HepG2 (cell line): Measurements from ENCODE around the gene CLCNKA. TPM values are rescaled to one million over a fixed set of nuclear protein-coding genes. Genes with fewer than 3 reads are reported as not detected.

Source experiments
- ATAC-seq: fragments of 200-7000 bp; cut with Tn5 transposase; 3 replicates; pipeline ENCODE4 v1.9.1; 2020; ENCODE audit warnings: mild to moderate bottlenecking, moderate library complexity
- BruUV-seq: library from RNA; stranded (reverse); fragments of 400-500 nt; replicated peaks from 2 replicates; lab custom pipeline; 2021; lab: Mats Ljungman, UMichigan
- CTCF ChIA-PET: fragments of 300-600 bp; formaldehyde crosslinking; extraction: SDS; loops from one replicate; lab custom pipeline; 2021; ENCODE audit warnings: low total read pairs, inconsistent platforms, low intra/inter-chr PET ratio; lab: Yijun Ruan, JAX
- POLR2A ChIA-PET: fragments of 350-600 bp; sonication (Branson Sonifier 250); formaldehyde crosslinking; loops from one replicate; lab custom pipeline; 2020; ENCODE audit warnings: antibody characterized with exemption, inconsistent platforms; lab: Yijun Ruan, JAX
- DNase-seq: peaks from one replicate; pipeline ENCODE4 v3.0.0-alpha.2; 2015; ENCODE audit warnings: low spot score
- FAIRE-seq: peaks from 3 replicates; lab custom pipeline; 2011; peaks lifted over from hg19 to GRCh38; lab: Jason Lieb, UNC
- H2AFZ ChIP-seq: one replicate; pipeline ENCODE4 v1.6.1; 2011; ENCODE audit warnings: low read length, inconsistent platforms
- H3K27ac ChIP-seq: fragments of 300-600 bp; 3 replicates; pipeline ENCODE4 v1.8.0; 2011; ENCODE audit warnings: mixed run types, mild to moderate bottlenecking, mixed read lengths, low read length, inconsistent platforms; ENCODE audit not compliant: insufficient read depth; ENCODE audit errors: extremely low read length
- H3K27me3 ChIP-seq, 2 experiments: fragments of 200-600 bp in 1 of 2; 2 replicates in 1 of 2; 3 replicates in 1 of 2; pipeline versions ENCODE4 v1.6.0 to v1.8.0; 2011; ENCODE audit warnings: low read length in 2 of 2, mild to moderate bottlenecking in 2 of 2, moderate library complexity in 2 of 2, inconsistent platforms in 1 of 2; ENCODE audit not compliant: insufficient read depth in 2 of 2, control insufficient read depth in 1 of 2
- H3K36me3 ChIP-seq, 2 experiments: fragments of 200-600 bp in 1 of 2; replicated peaks in 1 of 2; 2 replicates in 1 of 2; 3 replicates in 1 of 2; pipeline versions ENCODE4 v1.5.1 to v1.8.0; 2011; ENCODE audit warnings: low read length in 2 of 2, inconsistent platforms in 1 of 2; ENCODE audit not compliant: insufficient read depth in 2 of 2, control insufficient read depth in 1 of 2
- H3K4me1 ChIP-seq: 2 replicates; pipeline ENCODE4 v1.5.1; 2012; ENCODE audit warnings: low read length, inconsistent platforms; ENCODE audit not compliant: insufficient read depth
- H3K4me2 ChIP-seq: 2 replicates; pipeline ENCODE4 v1.6.0; 2011; ENCODE audit warnings: low read depth, low read length, inconsistent platforms
- H3K4me3 ChIP-seq, 3 experiments: fragments of 200-600 bp in 1 of 3; sonication (generic), shearing (Covaris generic) in 1 of 3; replicated peaks in 1 of 3; 2 replicates each; pipeline ENCODE4 v1.5.1; 2011 to 2016; ENCODE audit warnings: low read length in 3 of 3, inconsistent platforms in 2 of 3, low read depth in 2 of 3, mild to moderate bottlenecking in 2 of 3, control low read depth in 1 of 3, mixed read lengths in 1 of 3; ENCODE audit not compliant: insufficient read depth in 1 of 3
- H3K79me2 ChIP-seq: one replicate; pipeline ENCODE4 v1.6.1; 2011; ENCODE audit warnings: low read length, inconsistent platforms; ENCODE audit not compliant: insufficient read depth
- H3K9ac ChIP-seq: 2 replicates; pipeline ENCODE4 v1.6.0; 2011; ENCODE audit warnings: mild to moderate bottlenecking, low read depth, low read length, inconsistent platforms; ENCODE audit not compliant: insufficient read depth
- H3K9me3 ChIP-seq: 2 replicates; pipeline ENCODE4 v1.5.1; 2012; ENCODE audit warnings: mild to moderate bottlenecking, low read length
- H4K20me1 ChIP-seq: 2 replicates; pipeline ENCODE4 v1.6.0; 2011; ENCODE audit warnings: inconsistent platforms, mild to moderate bottlenecking, low read length, moderate library complexity; ENCODE audit not compliant: insufficient read depth
- ATM ChIP-seq: fragments of 450-650 bp; IDR thresholded peaks from 2 replicates; pipeline ENCODE4 v1.7.1; 2017; ENCODE audit warnings: mild to moderate bottlenecking, borderline replicate concordance
- FLYWCH1 ChIP-seq: sonication (generic); formaldehyde crosslinking; IDR thresholded peaks from 2 replicates; pipeline ENCODE4 v1.8.1; 2023; ENCODE audit warnings: mild to moderate bottlenecking, missing genetic modification reagents
- FOXP1 ChIP-seq, 2 experiments: fragments of 450-650 bp in 1 of 2; IDR thresholded peaks; 2 replicates each; pipeline ENCODE4 v1.6.1; 2017 to 2018; ENCODE audit warnings: antibody characterized with exemption in 1 of 2
- HIVEP1 ChIP-seq: sonication (generic); formaldehyde crosslinking; IDR thresholded peaks from 2 replicates; pipeline ENCODE4 v1.4.0; 2020; ENCODE audit warnings: mild to moderate bottlenecking, missing genetic modification reagents
- MAZ ChIP-seq, 2 experiments: sonication (generic) in 1 of 2; formaldehyde crosslinking in 1 of 2; IDR thresholded peaks; 2 replicates each; pipeline versions ENCODE4 v1.5.0 to v1.6.1; 2012 to 2020; ENCODE audit warnings: low read depth in 2 of 2, mild to moderate bottlenecking in 2 of 2, borderline replicate concordance in 1 of 2, improper control_type of control experiment in 1 of 2, low read length in 1 of 2, missing genetic modification reagents in 1 of 2, moderate library complexity in 1 of 2
- PITX1 ChIP-seq: sonication (generic); formaldehyde crosslinking; IDR thresholded peaks from 2 replicates; pipeline ENCODE4 v1.5.1; 2020; ENCODE audit warnings: mild to moderate bottlenecking, missing genetic modification reagents
- POLR2AphosphoS5 ChIP-seq: IDR thresholded peaks from 2 replicates; pipeline ENCODE4 v1.6.1; 2012; ENCODE audit warnings: low read depth, low read length
- SIN3A ChIP-seq: IDR thresholded peaks from 2 replicates; pipeline ENCODE4 v1.6.1; 2011; ENCODE audit warnings: low read depth, mild to moderate bottlenecking, control low read depth, low read length, borderline replicate concordance
- SP4 ChIP-seq: sonication (generic); formaldehyde crosslinking; IDR thresholded peaks from 2 replicates; pipeline ENCODE4 v1.8.1; 2023; ENCODE audit warnings: mild to moderate bottlenecking, missing genetic modification reagents
- SRSF4 ChIP-seq: fragments of 200-400 bp; formaldehyde crosslinking; IDR thresholded peaks from one replicate; pipeline ENCODE4 v1.6.1; 2018; ENCODE audit warnings: mild to moderate bottlenecking, low read depth, low read length, moderate library complexity; ENCODE audit not compliant: poor library complexity, severe bottlenecking
- TBP ChIP-seq: sonication (generic); formaldehyde crosslinking; IDR thresholded peaks from 2 replicates; pipeline ENCODE4 v1.5.0; 2020; ENCODE audit warnings: missing genetic modification reagents
- ZFP90 ChIP-seq: sonication (generic); formaldehyde crosslinking; IDR thresholded peaks from 2 replicates; pipeline ENCODE4 v1.8.0; 2022; ENCODE audit warnings: missing genetic modification reagents, mild to moderate bottlenecking, inconsistent platforms, borderline replicate concordance
- ZFY ChIP-seq: sonication (generic); formaldehyde crosslinking; IDR thresholded peaks from 2 replicates; pipeline ENCODE4 v1.4.0; 2020; ENCODE audit warnings: missing genetic modification reagents
- ZNF432 ChIP-seq: sonication (generic); formaldehyde crosslinking; IDR thresholded peaks from 2 replicates; pipeline ENCODE4 v1.5.0; 2020; ENCODE audit warnings: missing genetic modification reagents, mild to moderate bottlenecking, borderline replicate concordance
- ZNF781 ChIP-seq: sonication (generic); formaldehyde crosslinking; IDR thresholded peaks from 2 replicates; pipeline ENCODE4 v1.5.1; 2020; ENCODE audit warnings: borderline replicate concordance, mild to moderate bottlenecking, missing genetic modification reagents; ENCODE audit errors: not compliant biosample characterization
- WGBS: methylation state at CpG from one replicate; pipeline ENCODE4 v1.1.6; 2017; ENCODE audit warnings: low lambda C conversion rate; 5-methylcytosine and 5-hydroxymethylcytosine counted together
- in situ Hi-C: cut with HindIII; loops from 2 replicates; pipeline ENCODE4 v1.10.0; 2017; ENCODE audit warnings: low pct_unique_long_range_greater_than_20kb; ENCODE audit not compliant: extremely low pct_ligation_motif_present
- intact Hi-C: fragments of 100-400 bp; cut with micrococcal nuclease; formaldehyde crosslinking; loops from one replicate; pipeline ENCODE4 v1.10.0; 2022; ENCODE audit not compliant: unreplicated experiment
- polyA plus RNA-seq, 8 experiments: library from polyadenylated mRNA; depleted of rRNA in 3 of 8; stranded (reverse) in 7 of 8; unstranded in 1 of 8; fragments of >200 nt; fragmentation: Illumina TruSeq in 4 of 8; extraction: Trizol in 4 of 8; gene quantifications; 2 replicates each; pipeline versions ENCODE4 v1.2.1 to v1.2.3, GENCODE V29; 2011 to 2016; ENCODE audit warnings: low read depth in 4 of 8, missing spikeins in 1 of 8, mixed read lengths in 1 of 8; ENCODE audit not compliant: insufficient read depth in 1 of 8
- total RNA-seq, 5 experiments: library from RNA; depleted of rRNA; stranded (reverse); fragments of >200 nt; fragmentation: Illumina TruSeq; extraction: Trizol; gene quantifications; 2 replicates each; pipeline ENCODE4 v1.2.3, GENCODE V29; 2016; ENCODE audit warnings: low read depth in 1 of 5
- TF ChIP-seq, protein P1 (sequence below): fragments of 450-650 bp; IDR thresholded peaks from 2 replicates; pipeline ENCODE4 v1.6.1; 2017
- TF ChIP-seq, protein P2 (sequence below): sonication (generic); formaldehyde crosslinking; IDR thresholded peaks from 2 replicates; pipeline ENCODE4 v1.9.0; 2021; ENCODE audit warnings: missing genetic modification reagents, mild to moderate bottlenecking, borderline replicate concordance

The CLCNKA gene
- total and polyA plus RNA-seq, 2 of the 13 experiments (the other 11 are each of a cell fraction or from before 2014, with no cell fraction given) = 0.03 TPM; not detected in 1

DNA sequence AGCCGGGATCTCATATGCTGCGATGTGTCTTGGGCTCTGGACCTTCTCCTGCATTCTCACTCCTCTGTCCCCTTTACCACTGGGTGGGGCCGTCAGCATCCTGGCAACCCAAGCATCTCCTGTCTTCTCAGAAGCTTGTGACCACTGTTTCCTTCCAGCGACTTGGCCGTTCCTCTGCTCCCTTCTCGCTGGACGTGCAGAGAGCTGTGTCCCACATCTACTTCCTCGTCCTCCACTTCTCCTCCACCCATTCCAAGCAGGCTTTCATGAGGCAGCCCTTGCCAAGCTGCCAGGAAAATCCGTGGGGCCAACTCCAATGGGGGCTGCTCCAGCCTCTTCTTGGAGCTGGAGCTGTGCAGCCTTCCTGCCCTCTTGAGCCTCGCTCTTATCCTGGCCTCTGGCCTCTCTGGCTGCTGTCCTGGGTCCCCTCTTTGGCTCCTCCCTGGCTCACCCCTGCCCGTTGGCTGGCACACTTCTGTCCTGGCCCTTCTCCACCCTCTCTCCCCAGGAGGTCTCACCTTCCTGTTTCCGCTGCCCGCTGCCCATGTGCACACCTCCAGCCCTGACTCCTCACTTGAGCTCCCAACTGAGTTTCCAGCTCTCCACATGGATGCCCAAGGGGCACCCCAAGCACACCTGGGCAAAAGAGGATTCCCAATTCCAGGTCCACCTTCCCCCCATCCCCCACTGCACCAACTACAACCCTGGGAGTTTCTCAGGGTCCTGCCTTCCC is 42.9 kb downstream of the CLCNKA start:
- Histone ChIP-seq H3K27ac (no peak overlapping the region), H2AFZ (no peak overlapping the region), H3K79me2 (no peaks in the 10 kb centered on the region), H3K36me3 (no peaks in the 10 kb centered on the region), H3K9me3 (no peaks in the 10 kb centered on the region), H3K4me2 (no peak overlapping the region), H3K4me3 (no peak overlapping the region), H4K20me1 (no peaks in the 10 kb centered on the region), H3K4me1 (peaks cover 40% of the 10 kb centered on the region), H3K9ac (no peak overlapping the region), H3K27me3 (peaks cover 7 to 57% of the 10 kb centered on the region in 2 experiments)
- ChIA-PET POLR2A (no interaction called here), CTCF (no interaction called here)
- WGBS = 32% methylated on average over 12 of the region's 13 CpGs
- FAIRE-seq = no peak
- TF ChIP-seq SIN3A (no peak), SRSF4 (no peak), ZNF781 (CRISPR knock-in tag) (no peak), ZNF432 (CRISPR knock-in tag) (no peak), SP4 (CRISPR knock-in tag) (no peak), TBP (CRISPR knock-in tag) (no peak), PITX1 (CRISPR knock-in tag) (no peak), ZFY (CRISPR knock-in tag) (no peak), POLR2AphosphoS5 (no peak), ZFP90 (CRISPR knock-in tag) (no peak), HIVEP1 (no peak), FLYWCH1 (CRISPR knock-in tag) (no peak), ATM (no peak), MAZ (IDR thresholded peaks at IDR 0.05; ENCODE audit: borderline replicate concordance, low read depth, low read length) (no peak), MAZ (CRISPR knock-in tag; IDR thresholded peaks at IDR 0.05; ENCODE audit: low read depth) (no peak), FOXP1 (IDR thresholded peaks at IDR 0.05) (no peak), FOXP1 (CRISPR knock-in tag; IDR thresholded peaks at IDR 0.05) (no peak)
- TF ChIP-seq, protein P1, sequence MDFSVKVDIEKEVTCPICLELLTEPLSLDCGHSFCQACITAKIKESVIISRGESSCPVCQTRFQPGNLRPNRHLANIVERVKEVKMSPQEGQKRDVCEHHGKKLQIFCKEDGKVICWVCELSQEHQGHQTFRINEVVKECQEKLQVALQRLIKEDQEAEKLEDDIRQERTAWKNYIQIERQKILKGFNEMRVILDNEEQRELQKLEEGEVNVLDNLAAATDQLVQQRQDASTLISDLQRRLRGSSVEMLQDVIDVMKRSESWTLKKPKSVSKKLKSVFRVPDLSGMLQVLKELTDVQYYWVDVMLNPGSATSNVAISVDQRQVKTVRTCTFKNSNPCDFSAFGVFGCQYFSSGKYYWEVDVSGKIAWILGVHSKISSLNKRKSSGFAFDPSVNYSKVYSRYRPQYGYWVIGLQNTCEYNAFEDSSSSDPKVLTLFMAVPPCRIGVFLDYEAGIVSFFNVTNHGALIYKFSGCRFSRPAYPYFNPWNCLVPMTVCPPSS = no peak
- TF ChIP-seq, protein P2, sequence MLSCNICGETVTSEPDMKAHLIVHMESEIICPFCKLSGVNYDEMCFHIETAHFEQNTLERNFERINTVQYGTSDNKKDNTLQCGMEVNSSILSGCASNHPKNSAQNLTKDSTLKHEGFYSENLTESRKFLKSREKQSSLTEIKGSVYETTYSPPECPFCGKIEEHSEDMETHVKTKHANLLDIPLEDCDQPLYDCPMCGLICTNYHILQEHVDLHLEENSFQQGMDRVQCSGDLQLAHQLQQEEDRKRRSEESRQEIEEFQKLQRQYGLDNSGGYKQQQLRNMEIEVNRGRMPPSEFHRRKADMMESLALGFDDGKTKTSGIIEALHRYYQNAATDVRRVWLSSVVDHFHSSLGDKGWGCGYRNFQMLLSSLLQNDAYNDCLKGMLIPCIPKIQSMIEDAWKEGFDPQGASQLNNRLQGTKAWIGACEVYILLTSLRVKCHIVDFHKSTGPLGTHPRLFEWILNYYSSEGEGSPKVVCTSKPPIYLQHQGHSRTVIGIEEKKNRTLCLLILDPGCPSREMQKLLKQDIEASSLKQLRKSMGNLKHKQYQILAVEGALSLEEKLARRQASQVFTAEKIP (CRISPR knock-in tag) = no peak
- no TSS peak for BruUV-seq
- no peak for DNase-seq
- in situ Hi-C loops (no loop called here), intact Hi-C loops (no loop called here)
- ATAC-seq = no peak
